ENCODE data around the gene UPK1A.
"Not testable (repeated sequence)": the region's sequence is repeated elsewhere in the genome, so short reads cannot be mapped to it uniquely, and the experiment has no call there.

Gene UPK1A

DNA sequence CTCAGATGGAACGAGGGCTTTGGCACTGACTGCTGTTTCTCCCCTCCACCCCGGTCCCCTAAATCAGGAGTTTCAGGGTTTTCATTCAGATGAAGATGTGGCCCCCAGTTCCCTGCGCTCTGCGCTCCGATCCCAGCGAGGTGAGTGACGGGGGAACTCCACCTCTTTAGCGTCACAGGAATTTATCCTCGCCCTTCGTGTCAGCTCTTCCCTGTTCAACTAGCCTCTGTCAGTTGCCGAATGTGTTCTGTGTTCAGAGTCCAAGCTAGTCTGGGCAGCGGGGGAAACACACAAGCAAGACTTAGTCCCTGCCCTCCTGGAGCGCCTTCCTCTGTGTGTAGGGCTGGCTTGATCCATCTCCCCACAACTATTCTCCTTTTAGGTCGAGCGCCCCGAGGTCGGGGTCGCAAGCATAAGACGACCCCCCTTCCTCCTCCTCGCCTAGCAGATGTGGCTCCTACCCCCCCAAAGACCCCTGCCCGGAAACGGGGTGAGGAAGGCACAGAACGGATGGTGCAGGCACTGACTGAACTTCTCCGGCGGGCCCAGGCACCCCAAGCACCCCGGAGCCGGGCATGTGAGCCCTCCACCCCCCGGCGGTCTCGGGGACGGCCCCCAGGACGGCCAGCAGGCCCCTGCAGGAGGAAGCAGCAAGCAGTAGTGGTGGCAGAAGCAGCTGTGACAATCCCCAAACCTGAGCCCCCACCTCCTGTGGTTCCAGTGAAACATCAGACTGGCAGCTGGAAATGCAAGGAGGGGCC, 53.3 kb downstream of the UPK1A start:
- no peak for DNase-seq

GRCh38 chr19:35720163-35720524, 53.8 kb downstream of the UPK1A start:
- DNase-seq, result no peak

DNA sequence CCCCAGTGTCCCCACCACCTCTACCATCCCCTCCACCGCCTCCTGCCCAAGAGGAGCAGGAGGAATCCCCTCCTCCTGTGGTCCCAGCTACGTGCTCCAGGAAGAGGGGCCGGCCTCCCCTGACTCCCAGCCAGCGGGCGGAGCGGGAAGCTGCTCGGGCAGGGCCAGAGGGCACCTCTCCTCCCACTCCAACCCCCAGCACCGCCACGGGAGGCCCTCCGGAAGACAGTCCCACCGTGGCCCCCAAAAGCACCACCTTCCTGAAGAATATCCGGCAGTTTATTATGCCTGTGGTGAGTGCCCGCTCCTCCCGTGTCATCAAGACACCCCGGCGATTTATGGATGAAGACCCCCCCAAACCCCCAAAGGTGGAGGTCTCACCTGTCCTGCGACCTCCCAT, 54.3 kb downstream of the UPK1A start:
- no peak for DNase-seq

GRCh38 chr19:35721374-35721773, 55.1 kb downstream of the UPK1A start:
- no peak for DNase-seq

- DNase-seq, result no peak
Observed at GRCh38 chr19:35722461-35722860, 56.1 kb downstream of the UPK1A start.

DNA sequence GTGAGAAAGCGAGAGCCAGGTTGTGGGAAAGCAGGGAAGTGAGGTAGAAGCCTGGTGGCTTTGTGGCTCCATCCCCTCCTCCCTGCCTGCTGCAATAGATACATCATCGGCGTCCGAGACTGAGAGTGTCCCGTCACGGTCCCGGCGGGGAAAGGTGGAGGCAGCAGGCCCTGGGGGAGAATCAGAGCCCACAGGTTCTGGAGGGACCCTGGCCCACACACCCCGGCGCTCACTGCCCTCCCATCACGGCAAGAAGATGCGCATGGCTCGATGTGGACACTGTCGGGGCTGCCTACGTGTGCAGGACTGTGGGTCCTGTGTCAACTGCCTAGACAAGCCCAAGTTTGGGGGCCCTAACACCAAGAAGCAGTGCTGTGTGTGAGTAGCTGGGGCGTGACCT, 56.6 kb downstream of the UPK1A start:
- DNase-seq, result no peak

GRCh38 chr19:35723671-35724070, 57.4 kb downstream of the UPK1A start:
- DNase-seq, result no peak

GRCh38 chr19:35724132-35724531, 57.8 kb downstream of the UPK1A start:
- not testable (repeated sequence) for DNase-seq

DNA sequence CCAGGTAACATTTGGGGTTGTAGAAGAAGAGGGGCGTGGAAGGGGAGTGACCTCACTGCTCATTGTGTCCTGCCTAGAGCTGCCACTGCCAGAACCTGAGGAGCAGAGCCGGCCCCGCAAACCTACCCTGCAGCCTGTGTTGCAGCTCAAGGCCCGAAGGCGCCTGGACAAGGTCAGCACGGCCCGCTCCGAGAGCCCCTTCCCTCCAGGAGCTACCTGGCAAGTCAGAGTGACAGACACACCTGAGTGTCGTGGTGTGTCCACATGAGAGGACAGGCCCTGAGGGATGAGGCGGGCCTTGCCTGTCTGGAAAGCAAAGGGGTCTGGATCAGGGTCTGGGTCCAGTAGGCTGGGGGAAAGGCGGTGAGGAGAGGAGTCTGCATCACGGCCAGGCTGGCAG, 58.2 kb downstream of the UPK1A start:
- DNase-seq, result no peak

DNA sequence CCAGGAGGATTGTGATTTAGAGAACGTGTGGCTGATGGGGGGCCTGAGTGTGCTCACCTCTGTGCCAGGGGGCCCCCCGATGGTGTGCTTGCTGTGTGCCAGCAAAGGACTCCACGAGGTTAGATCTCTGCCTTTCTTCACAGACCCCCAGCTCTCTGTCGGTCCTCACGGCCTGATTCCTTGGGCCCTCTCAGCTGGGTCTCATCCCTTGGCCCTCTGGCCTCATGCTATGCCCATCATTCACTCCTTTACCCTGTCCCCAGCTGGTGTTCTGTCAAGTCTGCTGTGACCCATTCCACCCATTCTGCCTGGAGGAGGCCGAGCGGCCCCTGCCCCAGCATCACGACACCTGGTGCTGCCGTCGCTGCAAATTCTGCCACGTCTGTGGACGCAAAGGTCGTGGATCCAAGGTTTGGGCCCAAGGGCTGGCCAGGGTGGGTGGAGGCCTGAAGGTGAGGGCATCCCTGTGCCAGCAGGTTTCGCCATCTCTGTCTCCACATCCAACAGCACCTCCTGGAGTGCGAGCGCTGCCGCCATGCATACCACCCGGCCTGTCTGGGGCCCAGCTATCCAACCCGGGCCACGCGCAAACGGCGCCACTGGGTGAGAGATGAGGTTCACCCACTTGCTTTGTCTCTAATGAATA, 59.0 kb downstream of the UPK1A start:
- no peak for DNase-seq

- DNase-seq, result no peak
Observed at GRCh38 chr19:35727053-35727955, 61.0 kb downstream of the UPK1A start.

All from activated CD4-positive, alpha-beta T cell treated with anti-CD3 and anti-CD28 coated beads, Interleukin-2, amount 50 U/mL, for 16 hours (primary cell).